Activated T-cell treated with anti-CD3 and anti-CD28 coated beads for 1 hour (primary cell): ENCODE measurements around the gene ISM2.

Source experiments
- DNase-seq: peaks from one replicate; pipeline ENCODE4 v3.0.0-alpha.2; 2020; ENCODE audit warnings: low read depth

ISM2 gene

GRCh38 chr14:77507762-77508161 lies 9.1 kb upstream of the ISM2 start:
- no peak for DNase-seq

- no peak for DNase-seq
Observed at GRCh38 chr14:77505031-77505430, 6.4 kb upstream of the ISM2 start.

- DNase-seq = no peak
Observed at GRCh38 chr14:77503138-77503537, 4.5 kb upstream of the ISM2 start.

GRCh38 chr14:77502109-77502782 lies 3.6 kb upstream of the ISM2 start:
- no peak for DNase-seq

- DNase-seq = no peak
Observed at GRCh38 chr14:77498984-77499527, 440 bp upstream of the ISM2 start.

- DNase-seq = no peak
Observed at GRCh38 chr14:77495334-77495733, 3.3 kb downstream of the ISM2 start.

GRCh38 chr14:77491056-77491455 lies 7.6 kb downstream of the ISM2 start:
- DNase-seq = no peak

- DNase-seq = no peak
Observed at GRCh38 chr14:77490347-77490986, 8.1 kb downstream of the ISM2 start.

- no peak for DNase-seq
Observed at GRCh38 chr14:77489041-77489440, 9.6 kb downstream of the ISM2 start.

GRCh38 chr14:77488558-77488957 lies 10.1 kb downstream of the ISM2 start:
- no peak for DNase-seq

GRCh38 chr14:77485901-77486678 lies 12.5 kb downstream of the ISM2 start:
- no peak for DNase-seq

GRCh38 chr14:77485256-77485655 lies 13.4 kb downstream of the ISM2 start:
- no peak for DNase-seq

- DNase-seq = no peak
Observed at GRCh38 chr14:77482422-77482821, 16.2 kb downstream of the ISM2 start.

- no peak for DNase-seq
Observed at GRCh38 chr14:77478796-77479195, 19.8 kb downstream of the ISM2 start.

GRCh38 chr14:77478029-77478428 lies 20.6 kb downstream of the ISM2 start:
- no peak for DNase-seq

GRCh38 chr14:77475432-77476115 lies 23.0 kb downstream of the ISM2 start:
- no peak for DNase-seq

GRCh38 chr14:77474479-77475177 lies 24.0 kb downstream of the ISM2 start:
- no peak for DNase-seq

GRCh38 chr14:77473921-77474320 lies 24.7 kb downstream of the ISM2 start:
- no peak for DNase-seq

- DNase-seq = no peak
Observed at GRCh38 chr14:77470224-77470870, 28.3 kb downstream of the ISM2 start.

GRCh38 chr14:77469539-77469938 lies 29.1 kb downstream of the ISM2 start:
- no peak for DNase-seq

GRCh38 chr14:77469067-77469505 lies 29.5 kb downstream of the ISM2 start:
- DNase-seq = no peak
